KOPT-K1 (cell line): Measurements from ENCODE around the gene CAPRIN2.
A peak's percentile ranks its signal among the peaks of the same experiment; 100 is the strongest.

ENCODE experiments used
- H3K27ac ChIP-seq: fragments of 200-600 bp; sonication (generic); 2 replicates; pipeline ENCODE4 v1.5.1; 2016; ENCODE audit warnings: antibody characterized with exemption, mild to moderate bottlenecking, low read depth, low read length; ENCODE audit not compliant: poor library complexity, severe bottlenecking
- H3K36me3 ChIP-seq: fragments of 200-600 bp; sonication (generic); 2 replicates; pipeline ENCODE4 v1.5.1; 2017; ENCODE audit warnings: antibody characterized with exemption, mild to moderate bottlenecking, low read length, moderate library complexity; ENCODE audit not compliant: insufficient read depth
- H3K9me3 ChIP-seq: fragments of 200-600 bp; sonication (generic); 2 replicates; pipeline ENCODE4 v1.5.1; 2017; ENCODE audit warnings: antibody characterized with exemption, low read length, mild to moderate bottlenecking; ENCODE audit not compliant: insufficient read depth, poor library complexity, severe bottlenecking

CAPRIN2 gene

GRCh38 chr12:30696943-30697342 is 57.8 kb downstream of the CAPRIN2 start:
- no peaks in the 10 kb centered on the region for H3K36me3 ChIP-seq
- H3K9me3 ChIP-seq = no peaks in the 10 kb centered on the region
- H3K27ac ChIP-seq = no peak overlapping the region

- Histone ChIP-seq H3K36me3 (no peaks in the 10 kb centered on the region), H3K27ac (no peak overlapping the region), H3K9me3 (no peaks in the 10 kb centered on the region)
These were observed 58.3 kb downstream of the CAPRIN2 start for GRCh38 chr12:30696486-30696885.

GRCh38 chr12:30696103-30696408 is 58.7 kb downstream of the CAPRIN2 start:
- Histone ChIP-seq H3K36me3 (no peaks in the 10 kb centered on the region), H3K27ac (peak overlapping the region; percentile 63), H3K9me3 (no peaks in the 10 kb centered on the region)

- H3K36me3 ChIP-seq = no peaks in the 10 kb centered on the region
- H3K27ac ChIP-seq = peak within 1 kb of the TSS; percentile 63
These were observed 59.3 kb downstream of the CAPRIN2 start, which contains the start of gene IPO8 for GRCh38 chr12:30695199-30696102. IPO8 (minus strand) TSS chr12:30695869; CDS start chr12:30695647, 222 bp downstream.

GRCh38 chr12:30694412-30695198 is 60.1 kb downstream of the CAPRIN2 start:
- Histone ChIP-seq H3K9me3 (no peaks in the 10 kb centered on the region), H3K27ac (peak overlapping the region; percentile 63), H3K36me3 (no peaks in the 10 kb centered on the region; the same call in 1 of the 2 replicates)

More at GRCh38 chr12:30695199-30696102, 59.3 kb downstream of the CAPRIN2 start, which contains the start of gene IPO8:
- H3K9me3 ChIP-seq = no peaks in the 10 kb centered on the region

GRCh38 chr12:30692470-30692869 is 62.3 kb downstream of the CAPRIN2 start:
- H3K36me3 ChIP-seq = no peaks in the 10 kb centered on the region; the same call in 1 of the 2 replicates

GRCh38 chr12:30691122-30691879 is 63.5 kb downstream of the CAPRIN2 start:
- H3K9me3 ChIP-seq = no peaks in the 10 kb centered on the region
- H3K36me3 ChIP-seq = peaks cover 1% of the 10 kb centered on the region
- no peak overlapping the region for H3K27ac ChIP-seq

More at GRCh38 chr12:30692470-30692869, 62.3 kb downstream of the CAPRIN2 start:
- H3K27ac ChIP-seq = no peak overlapping the region
- H3K9me3 ChIP-seq = no peaks in the 10 kb centered on the region

- Histone ChIP-seq H3K27ac (no peak overlapping the region), H3K36me3 (peaks cover 24% of the 10 kb centered on the region), H3K9me3 (no peaks in the 10 kb centered on the region)
These were observed 67.3 kb downstream of the CAPRIN2 start for GRCh38 chr12:30687265-30687986.

GRCh38 chr12:30679241-30679640 is 75.5 kb downstream of the CAPRIN2 start:
- no peak overlapping the region for H3K27ac ChIP-seq
- peaks cover 76% of the 10 kb centered on the region for H3K36me3 ChIP-seq
- H3K9me3 ChIP-seq = no peaks in the 10 kb centered on the region

GRCh38 chr12:30678221-30678620 is 76.5 kb downstream of the CAPRIN2 start:
- H3K9me3 ChIP-seq = no peaks in the 10 kb centered on the region
- peaks cover 76% of the 10 kb centered on the region for H3K36me3 ChIP-seq
- no peak overlapping the region for H3K27ac ChIP-seq

- Histone ChIP-seq H3K27ac (no peak overlapping the region), H3K36me3 (peaks cover 82% of the 10 kb centered on the region), H3K9me3 (no peaks in the 10 kb centered on the region)
These were observed 93.5 kb downstream of the CAPRIN2 start for GRCh38 chr12:30661210-30661609.
